Mesenchymal stem cell (in vitro differentiated cells and primary cell): ENCODE results near the gene RPTOR.

ENCODE experiments used
- DNase-seq: peaks from one replicate; pipeline ENCODE4 v3.0.0-alpha.2; 2013
- H2AFZ ChIP-seq: one replicate; pipeline ENCODE4 v1.6.1; 2013; ENCODE audit warnings: low read depth, mild to moderate bottlenecking, control low read depth, inconsistent platforms, low read length, moderate library complexity
- H2AK5ac ChIP-seq: 2 replicates; pipeline ENCODE4 v1.6.1; 2013; ENCODE audit warnings: low read length, moderate library complexity, mild to moderate bottlenecking, inconsistent platforms; ENCODE audit not compliant: severe bottlenecking
- H2BK120ac ChIP-seq: one replicate; pipeline ENCODE4 v1.6.1; 2013; ENCODE audit warnings: low read depth, mild to moderate bottlenecking, inconsistent platforms, low read length, moderate library complexity
- H2BK12ac ChIP-seq, 2 experiments: one replicate each; pipeline ENCODE4 v1.6.1; 2013; ENCODE audit warnings: inconsistent platforms in 2 of 2, low read length in 2 of 2, mild to moderate bottlenecking in 2 of 2, moderate library complexity in 2 of 2, control low read depth in 1 of 2
- H2BK15ac ChIP-seq: one replicate; pipeline ENCODE4 v1.6.1; 2013; ENCODE audit warnings: mild to moderate bottlenecking, low read depth, inconsistent platforms; ENCODE audit not compliant: poor library complexity, severe bottlenecking
- H2BK5ac ChIP-seq: 2 replicates; pipeline ENCODE4 v1.6.1; 2013; ENCODE audit warnings: low read depth, mild to moderate bottlenecking, low read length, control low read depth, inconsistent platforms; ENCODE audit not compliant: poor library complexity, severe bottlenecking
- H3K14ac ChIP-seq, 2 experiments: one replicate each; pipeline ENCODE4 v1.6.1; 2013; ENCODE audit warnings: inconsistent platforms in 2 of 2, low read length in 2 of 2, control low read depth in 1 of 2, mild to moderate bottlenecking in 1 of 2, moderate library complexity in 1 of 2
- H3K18ac ChIP-seq, 2 experiments: one replicate each; pipeline ENCODE4 v1.6.1; 2013; ENCODE audit warnings: inconsistent platforms in 2 of 2, low read length in 2 of 2, control low read depth in 1 of 2, low read depth in 1 of 2, mild to moderate bottlenecking in 1 of 2
- H3K23ac ChIP-seq, 2 experiments: one replicate each; pipeline ENCODE4 v1.6.1; 2013; ENCODE audit warnings: inconsistent platforms in 2 of 2, low read length in 2 of 2, mild to moderate bottlenecking in 2 of 2, moderate library complexity in 2 of 2, control low read depth in 1 of 2
- H3K27ac ChIP-seq: 2 replicates; pipeline ENCODE4 v1.5.1; 2013; ENCODE audit warnings: mild to moderate bottlenecking, moderate library complexity, low read length, control low read depth, inconsistent platforms; ENCODE audit not compliant: poor library complexity, severe bottlenecking
- H3K27me3 ChIP-seq, 2 experiments: 2 replicates each; pipeline versions ENCODE4 v1.6.1 to v1.7.0; 2013; ENCODE audit warnings: low read length in 2 of 2, mild to moderate bottlenecking in 2 of 2, moderate library complexity in 2 of 2, control low read depth in 1 of 2, inconsistent platforms in 1 of 2; ENCODE audit not compliant: control insufficient read depth in 1 of 2, insufficient read depth in 1 of 2
- H3K36me3 ChIP-seq, 2 experiments: 2 replicates each; pipeline versions ENCODE4 v1.6.1 to v1.7.0; 2013; ENCODE audit warnings: low read length in 2 of 2, control low read depth in 1 of 2, inconsistent platforms in 1 of 2, low read depth in 1 of 2, mild to moderate bottlenecking in 1 of 2; ENCODE audit not compliant: insufficient read depth in 2 of 2, control insufficient read depth in 1 of 2
- H3K4ac ChIP-seq, 2 experiments: one replicate each; pipeline ENCODE4 v1.6.1; 2013; ENCODE audit warnings: inconsistent platforms in 2 of 2, low read length in 2 of 2, mild to moderate bottlenecking in 2 of 2, moderate library complexity in 2 of 2, control low read depth in 1 of 2, low read depth in 1 of 2
- H3K4me1 ChIP-seq: 2 replicates; pipeline ENCODE4 v1.6.1; 2013; ENCODE audit warnings: low read depth, low read length, control low read depth; ENCODE audit not compliant: control insufficient read depth, insufficient read depth
- H3K4me2 ChIP-seq: 2 replicates; pipeline ENCODE4 v1.6.1; 2013; ENCODE audit warnings: low read length, mild to moderate bottlenecking, inconsistent platforms; ENCODE audit not compliant: poor library complexity, severe bottlenecking
- H3K4me3 ChIP-seq, 2 experiments: 2 replicates each; pipeline versions ENCODE4 v1.5.1 to v1.7.0; 2013; ENCODE audit warnings: low read length in 2 of 2, mild to moderate bottlenecking in 2 of 2, control low read depth in 1 of 2, low read depth in 1 of 2; ENCODE audit not compliant: insufficient read depth in 1 of 2
- H3K79me1 ChIP-seq: replicated peaks from 2 replicates; pipeline ENCODE4 v1.6.1; 2013; ENCODE audit warnings: mild to moderate bottlenecking, control low read depth, low read length, inconsistent platforms; ENCODE audit not compliant: poor library complexity, severe bottlenecking
- H3K9ac ChIP-seq: 2 replicates; pipeline ENCODE4 v1.7.0; 2013; ENCODE audit warnings: mild to moderate bottlenecking, low read length, moderate library complexity
- H3K9me3 ChIP-seq: 2 replicates; pipeline ENCODE4 v1.7.0; 2013; ENCODE audit warnings: mild to moderate bottlenecking, low read length; ENCODE audit not compliant: control insufficient read depth
- H4K8ac ChIP-seq: one replicate; pipeline ENCODE4 v1.6.1; 2013; ENCODE audit warnings: inconsistent platforms, mild to moderate bottlenecking, low read length, moderate library complexity
- H4K91ac ChIP-seq: one replicate; pipeline ENCODE4 v1.6.1; 2013; ENCODE audit warnings: mild to moderate bottlenecking, low read length, inconsistent platforms
- WGBS: methylation state at CpG from one replicate; pipeline ENCODE4 v1.1.7; 2013; ENCODE audit warnings: mixed read lengths; 5-methylcytosine and 5-hydroxymethylcytosine counted together

RPTOR gene

GRCh38 chr17:80946449-80946848, 401.8 kb downstream of the RPTOR start:
- WGBS, result 93% methylated on average over 7 of the region's 8 CpGs

GRCh38 chr17:80947200-80947940, 402.7 kb downstream of the RPTOR start:
- Histone ChIP-seq H2BK12ac (no peak overlapping the region), H3K4me1 (no peaks in the 10 kb centered on the region), H2AK5ac (no peak overlapping the region), H4K8ac (no peak overlapping the region), H3K79me1 (no peaks in the 10 kb centered on the region), H3K23ac (no peak overlapping the region), H2BK15ac (no peak overlapping the region), H4K91ac (no peak overlapping the region), H3K18ac (no peak overlapping the region), H3K4ac (no peak overlapping the region), H2BK120ac (no peak overlapping the region), H3K36me3 (peaks cover 56 to 80% of the 10 kb centered on the region in 2 experiments), H3K9ac (no peak overlapping the region), H3K4me2 (no peak overlapping the region), H3K27me3 (no peaks in the 10 kb centered on the region), H2BK5ac (no peak overlapping the region), H3K4me3 (no peak overlapping the region), H3K9me3 (no peaks in the 10 kb centered on the region), H2AFZ (no peak overlapping the region), H3K27ac (no peak overlapping the region), H3K14ac (no peak overlapping the region)
- no peak for DNase-seq
- WGBS, result 91% methylated on average over 21 of the region's 21 CpGs

More at GRCh38 chr17:80946449-80946848, 401.8 kb downstream of the RPTOR start:
- Histone ChIP-seq H2BK12ac (no peak overlapping the region), H3K4me3 (no peak overlapping the region), H2BK15ac (no peak overlapping the region), H3K36me3 (peaks cover 47 to 80% of the 10 kb centered on the region in 2 experiments), H3K27me3 (no peaks in the 10 kb centered on the region), H3K27ac (no peak overlapping the region), H3K14ac (no peak overlapping the region), H3K18ac (no peak overlapping the region), H2AK5ac (no peak overlapping the region), H4K91ac (no peak overlapping the region), H2BK5ac (no peak overlapping the region), H3K4ac (no peak overlapping the region), H4K8ac (no peak overlapping the region), H3K4me1 (no peaks in the 10 kb centered on the region), H2AFZ (no peak overlapping the region), H3K4me2 (no peak overlapping the region), H3K9ac (no peak overlapping the region), H3K79me1 (no peaks in the 10 kb centered on the region), H3K23ac (no peak overlapping the region), H2BK120ac (no peak overlapping the region), H3K9me3 (no peaks in the 10 kb centered on the region)
- no peak for DNase-seq

- no peaks in the 10 kb centered on the region for H3K27me3 ChIP-seq
- no peak overlapping the region for H3K9ac ChIP-seq
- WGBS, result 96% methylated on average over 48 of the region's 48 CpGs
- H4K91ac ChIP-seq, result no peak overlapping the region
- no peak overlapping the region for H3K4me3 ChIP-seq
- no peaks in the 10 kb centered on the region for H3K4me1 ChIP-seq
- H2BK120ac ChIP-seq, result no peak overlapping the region
- no peak overlapping the region for H2AK5ac ChIP-seq
- H3K18ac ChIP-seq, result no peak overlapping the region
- H3K4me2 ChIP-seq, result no peak overlapping the region
- no peak overlapping the region for H2BK15ac ChIP-seq
- DNase-seq, result no peak
- no peak overlapping the region for H3K23ac ChIP-seq
- no peak overlapping the region for H2AFZ ChIP-seq
- H3K27ac ChIP-seq, result no peak overlapping the region
- H3K79me1 ChIP-seq, result no peaks in the 10 kb centered on the region
- H3K4ac ChIP-seq, result no peak overlapping the region
- H3K36me3 ChIP-seq, result peaks cover 59 to 78% of the 10 kb centered on the region in 2 experiments
- H2BK5ac ChIP-seq, result no peak overlapping the region
- H3K9me3 ChIP-seq, result no peaks in the 10 kb centered on the region
- no peak overlapping the region for H2BK12ac ChIP-seq
- no peak overlapping the region for H4K8ac ChIP-seq
- no peak overlapping the region for H3K14ac ChIP-seq
These were observed 403.7 kb downstream of the RPTOR start for GRCh38 chr17:80948019-80948975.

- H2AFZ ChIP-seq, result no peak overlapping the region
- H4K8ac ChIP-seq, result no peak overlapping the region
- no peak overlapping the region for H2BK120ac ChIP-seq
- no peak for DNase-seq
- H3K14ac ChIP-seq, result no peak overlapping the region
- H3K4me2 ChIP-seq, result no peak overlapping the region
- no peaks in the 10 kb centered on the region for H3K79me1 ChIP-seq
- H2BK12ac ChIP-seq, result no peak overlapping the region
- no peak overlapping the region for H2BK15ac ChIP-seq
- H3K36me3 ChIP-seq, result peaks cover 66 to 81% of the 10 kb centered on the region in 2 experiments
- no peak overlapping the region for H3K9ac ChIP-seq
- no peaks in the 10 kb centered on the region for H3K27me3 ChIP-seq
- no peaks in the 10 kb centered on the region for H3K9me3 ChIP-seq
- 94% methylated on average over 16 of the region's 16 CpGs for WGBS
- H3K4me1 ChIP-seq, result no peaks in the 10 kb centered on the region
- no peak overlapping the region for H2BK5ac ChIP-seq
- H3K18ac ChIP-seq, result no peak overlapping the region
- H3K4ac ChIP-seq, result no peak overlapping the region
- no peak overlapping the region for H2AK5ac ChIP-seq
- no peak overlapping the region for H4K91ac ChIP-seq
- no peak overlapping the region for H3K27ac ChIP-seq
- H3K4me3 ChIP-seq, result no peak overlapping the region
- no peak overlapping the region for H3K23ac ChIP-seq
These were observed 404.4 kb downstream of the RPTOR start for GRCh38 chr17:80948976-80949450.
